Medulla oblongata (tissue), 1 donor: ENCODE measurements around the gene DST.
A peak's percentile ranks its signal among the peaks of the same experiment; 100 is the strongest.
"Not testable (repeated sequence)": the region's sequence is repeated elsewhere in the genome, so short reads cannot be mapped to it uniquely, and the experiment has no call there.

ENCODE experiments used
- DNase-seq: peaks from one replicate; pipeline ENCODE4 v3.0.0-alpha.2; 2015; ENCODE audit errors: extremely low spot score

DST gene

DNA sequence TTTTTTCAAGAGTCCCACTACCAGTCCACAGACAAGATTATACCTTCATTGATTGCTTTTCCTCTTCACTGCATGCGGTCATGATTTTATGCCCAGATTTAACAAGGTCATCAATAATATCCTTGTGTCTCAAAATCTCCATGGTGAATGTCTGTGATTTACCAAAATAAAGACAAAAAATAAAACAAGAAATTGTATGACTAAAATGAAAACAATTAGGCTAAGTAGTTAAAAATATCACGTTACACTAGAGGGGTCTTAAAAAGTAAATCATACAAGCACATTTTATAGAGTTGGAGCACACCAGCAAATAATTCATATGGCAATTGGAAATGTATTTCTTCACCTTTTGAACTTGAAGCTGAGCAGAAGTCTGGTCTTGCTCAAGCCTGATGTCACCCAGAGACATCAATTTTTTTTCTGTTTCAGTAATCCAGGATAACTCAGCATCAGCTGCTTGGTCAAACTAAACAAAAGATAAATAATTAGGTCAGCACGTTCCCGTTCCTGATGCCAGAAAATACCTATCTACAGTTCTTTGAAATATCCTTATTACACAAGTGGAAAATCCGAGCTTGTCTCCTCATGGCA is 125.4 kb downstream of the DST start:
- DNase-seq, result no peak

DNA sequence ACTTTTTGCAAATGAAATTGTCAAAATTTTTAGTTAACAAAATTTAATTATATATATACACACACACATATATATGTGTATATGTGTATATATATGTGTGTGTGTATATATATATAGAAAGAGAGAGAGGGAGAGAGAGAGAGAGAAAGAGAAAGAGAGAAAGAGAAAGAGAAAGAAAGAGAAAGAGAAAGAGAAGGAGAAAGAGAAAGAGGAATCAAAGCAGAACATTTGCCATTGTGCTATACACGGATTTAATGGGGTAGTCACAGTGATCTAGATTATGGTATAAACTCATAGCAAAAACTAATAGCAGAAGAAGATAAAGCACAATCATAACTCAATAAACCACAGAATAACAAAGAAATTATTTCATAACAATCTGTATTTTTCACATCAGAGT is 126.7 kb downstream of the DST start:
- no peak for DNase-seq

DNA sequence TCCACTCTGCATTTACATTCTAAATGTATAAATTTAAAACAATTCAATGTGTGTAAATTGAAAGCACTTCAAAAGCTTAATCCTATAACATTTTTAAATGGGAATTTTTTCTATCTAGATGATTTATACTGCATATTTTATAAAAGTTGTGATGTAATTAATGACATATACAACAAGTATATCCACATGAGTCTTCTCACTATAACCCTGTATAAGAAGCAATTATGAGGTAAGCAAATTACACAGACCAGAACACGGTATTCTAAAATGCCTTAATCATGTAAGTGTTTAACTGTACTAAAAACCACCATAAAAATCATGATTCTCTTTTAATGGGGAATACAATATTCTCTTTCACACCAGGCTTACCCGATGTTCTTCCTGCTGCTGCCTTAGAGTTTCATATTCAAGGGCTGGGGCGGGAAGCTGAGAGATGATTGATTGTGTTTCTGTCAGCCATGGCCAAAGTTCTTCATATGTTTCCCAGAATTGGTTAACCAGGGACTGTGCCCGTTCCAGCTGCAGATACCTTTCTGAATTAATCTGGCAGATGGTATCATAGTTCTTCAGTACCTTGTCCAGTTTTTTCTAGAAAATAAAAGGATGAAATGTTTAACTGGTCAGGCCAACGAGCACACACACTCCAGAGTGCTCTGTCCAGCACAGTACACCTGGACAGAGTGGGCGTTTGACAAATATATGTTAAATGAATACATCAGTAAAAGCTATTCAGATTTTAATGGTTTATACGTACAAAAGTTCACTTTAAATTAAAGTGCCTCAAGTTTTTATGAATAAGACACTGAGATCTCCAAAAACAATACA is 127.4 kb downstream of the DST start:
- no peak for DNase-seq

DNA sequence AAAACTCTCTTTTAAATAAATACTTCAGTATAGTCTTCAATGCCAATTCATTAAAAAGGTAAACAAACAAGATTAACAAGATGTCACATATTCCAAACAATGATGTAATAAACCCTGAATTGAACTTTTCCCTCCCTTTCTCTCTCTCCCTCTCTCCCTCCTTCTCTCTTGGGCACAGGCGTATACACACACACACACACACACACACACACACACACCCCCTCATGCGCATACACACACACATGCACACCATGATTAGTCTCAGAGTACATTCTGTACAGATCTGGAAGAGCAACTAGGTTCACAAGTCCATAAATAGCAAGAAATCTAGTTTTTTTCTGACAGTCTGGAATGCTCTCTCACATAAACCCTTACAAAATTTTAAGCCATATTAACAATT is 128.3 kb downstream of the DST start:
- DNase-seq, result no peak

DNA sequence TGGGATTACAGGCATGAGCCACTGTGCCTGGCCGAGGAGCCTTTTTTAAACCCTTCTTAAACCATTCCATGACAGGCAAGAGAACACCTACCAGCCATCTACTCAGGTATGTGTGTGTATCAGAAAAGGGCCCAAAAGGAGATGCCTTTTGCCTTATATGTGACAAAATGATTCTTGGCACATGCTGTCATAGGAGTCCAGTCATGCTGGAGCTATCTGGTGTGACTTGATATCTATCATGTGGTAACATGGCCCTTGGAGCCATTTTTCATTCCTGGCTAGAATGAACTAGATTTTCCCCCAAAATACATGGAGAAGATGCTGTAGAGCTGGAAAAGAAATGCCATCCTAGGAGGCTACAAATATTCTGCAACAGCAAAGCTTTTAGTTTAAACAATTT is 129.1 kb downstream of the DST start:
- no peak for DNase-seq

DNA sequence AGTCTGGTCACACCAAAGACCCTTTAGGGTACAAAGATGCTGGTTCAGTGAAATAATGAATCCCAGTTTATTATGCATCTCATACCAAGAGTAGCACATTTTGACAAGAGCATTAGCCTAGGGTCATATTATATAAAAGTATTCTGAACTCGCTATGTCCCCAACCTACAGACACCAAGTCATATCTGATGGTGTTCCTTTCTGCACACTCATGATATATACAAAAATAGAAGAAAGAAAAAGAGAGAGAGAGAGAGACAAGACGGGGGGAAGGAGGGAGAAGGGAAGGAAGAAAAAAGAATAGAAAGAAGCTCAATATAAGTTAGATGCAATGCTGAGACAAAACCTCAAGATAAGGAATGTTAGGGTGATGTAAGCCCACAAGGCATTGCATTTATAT is 131.1 kb downstream of the DST start:
- DNase-seq, result no peak

DNA sequence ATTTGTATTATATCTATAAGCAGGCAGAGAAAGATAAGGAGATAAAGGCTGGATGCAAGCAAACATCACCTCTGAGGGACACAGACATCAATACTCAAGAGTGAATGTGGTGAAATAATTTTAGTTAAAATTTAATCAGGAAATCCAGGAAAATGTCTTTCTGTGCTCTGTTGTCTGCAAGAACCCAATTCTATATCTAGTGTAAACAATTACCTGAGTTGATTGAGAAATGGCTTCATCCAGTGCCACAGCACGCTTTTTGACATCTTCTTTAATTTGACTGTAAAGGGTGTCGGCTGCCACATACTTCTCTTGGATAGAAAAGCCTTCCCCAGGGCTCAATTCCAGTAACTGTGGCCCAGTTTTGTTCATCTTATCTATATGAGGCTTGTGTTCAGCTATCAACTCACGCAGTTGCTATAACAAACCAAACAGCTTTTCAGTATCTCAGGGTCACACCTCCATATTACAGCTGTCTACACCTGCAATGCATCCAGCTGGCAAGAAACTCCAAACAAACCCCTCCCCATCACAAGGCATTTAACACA is 131.6 kb downstream of the DST start:
- DNase-seq, result no peak

DNA sequence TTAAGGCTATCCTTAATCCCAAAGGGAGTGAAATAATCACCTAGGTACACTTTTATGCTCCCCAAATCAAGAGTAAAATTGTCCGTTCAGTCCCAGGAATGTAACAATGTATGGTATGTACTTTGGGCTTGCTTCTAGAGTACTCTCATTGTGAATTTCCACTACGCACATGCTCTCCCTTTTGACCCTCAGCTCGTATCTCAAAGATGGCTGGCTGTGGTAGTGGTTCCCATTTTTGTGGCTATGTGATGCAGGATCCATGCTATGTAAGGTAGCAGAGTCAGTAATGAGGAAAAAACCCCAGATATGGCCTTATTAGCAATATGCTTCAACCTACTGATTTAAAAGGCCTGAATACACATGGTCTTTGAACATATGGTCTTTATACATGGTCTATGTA is 133.7 kb downstream of the DST start:
- DNase-seq, result no peak

DNA sequence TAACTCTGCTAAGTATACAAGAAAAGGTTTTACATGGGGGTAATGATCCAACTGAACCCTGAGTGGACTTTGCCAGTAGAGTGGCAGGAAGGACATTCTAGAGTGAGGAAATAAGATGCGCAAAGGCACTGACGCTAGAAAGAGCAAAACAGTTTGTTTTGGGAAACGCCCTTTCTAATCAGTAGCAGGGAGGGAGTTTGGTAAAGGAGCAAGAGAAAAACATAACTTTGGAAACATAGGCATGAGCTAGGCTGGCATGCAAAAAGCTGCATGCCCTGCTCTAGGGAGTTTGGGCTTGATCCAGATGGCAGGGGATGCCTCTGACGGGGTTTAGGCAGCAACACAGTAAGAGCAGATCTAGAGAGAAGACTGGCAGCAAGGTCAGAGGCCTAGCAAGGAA is 135.2 kb downstream of the DST start:
- DNase-seq, result peak; percentile 16

DNA sequence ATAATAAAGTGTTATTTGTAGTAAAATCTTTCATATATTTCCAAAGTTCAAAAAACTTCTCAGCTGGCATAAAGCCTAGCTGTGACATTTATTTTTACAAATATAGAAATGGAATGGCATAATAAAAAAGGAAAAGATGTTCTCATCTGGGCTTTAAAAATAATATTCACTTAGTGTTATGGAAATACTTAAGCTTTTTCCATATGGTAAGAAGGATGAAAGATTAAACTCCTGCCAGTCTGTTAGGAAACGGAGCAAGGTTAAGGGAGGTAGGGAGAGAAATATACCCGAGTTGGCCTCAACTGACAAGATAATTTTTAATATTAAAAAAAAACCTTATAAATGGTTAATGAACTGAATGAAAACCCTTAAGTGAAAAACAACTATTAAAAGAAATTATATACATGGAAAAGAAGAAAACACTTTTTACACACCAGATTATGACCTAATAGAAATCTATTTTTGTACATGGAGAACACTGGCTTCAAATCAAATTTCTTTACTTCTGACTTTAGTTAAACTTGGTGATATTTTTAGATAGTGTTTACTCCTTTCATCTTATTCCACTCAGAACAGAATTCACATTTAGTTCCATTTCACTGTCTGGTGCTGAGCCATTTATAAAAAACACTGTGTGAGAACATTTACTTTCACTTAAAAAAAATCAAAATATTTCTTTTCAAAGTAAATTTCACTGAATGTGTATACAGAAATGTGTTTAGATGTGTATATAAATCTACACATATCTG is 137.0 kb downstream of the DST start:
- DNase-seq, result no peak

DNA sequence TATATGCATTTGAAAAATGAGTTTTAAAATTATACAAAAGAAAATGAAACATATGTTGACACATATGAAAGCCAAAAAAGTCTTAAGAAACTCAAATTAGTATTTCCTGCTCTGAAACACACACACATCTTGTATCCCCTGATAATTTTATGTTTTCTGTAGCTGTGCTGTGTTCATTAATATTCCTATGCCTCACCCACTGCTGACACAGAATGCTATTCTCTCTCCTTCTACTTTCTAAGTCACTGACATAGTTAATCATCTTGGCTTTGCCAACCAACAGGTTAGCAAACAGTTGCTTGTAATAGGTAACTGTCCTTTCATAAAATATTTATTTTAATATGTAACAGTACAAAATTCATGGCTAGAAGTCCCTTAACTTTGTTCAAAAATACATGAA is 140.7 kb downstream of the DST start:
- no peak for DNase-seq

DNA sequence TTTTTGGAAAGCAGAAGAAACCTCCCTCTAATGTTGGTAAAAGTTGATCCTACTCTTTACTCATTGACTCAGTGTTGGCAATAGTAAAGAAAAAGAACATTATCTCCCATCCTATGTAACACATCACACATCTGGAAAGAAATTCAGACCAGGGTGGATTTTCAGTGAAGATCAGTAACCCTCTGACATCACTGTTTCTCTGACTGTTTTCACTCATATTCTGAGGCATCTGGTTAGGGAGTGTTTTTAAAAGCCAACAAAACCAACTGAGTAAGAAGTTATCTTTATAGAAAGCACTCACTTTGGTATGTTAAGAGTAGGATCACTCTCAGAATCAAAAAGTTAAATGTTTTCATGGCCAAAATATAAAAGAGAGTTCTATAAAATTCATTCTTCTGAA is 143.6 kb downstream of the DST start:
- no peak for DNase-seq

DNA sequence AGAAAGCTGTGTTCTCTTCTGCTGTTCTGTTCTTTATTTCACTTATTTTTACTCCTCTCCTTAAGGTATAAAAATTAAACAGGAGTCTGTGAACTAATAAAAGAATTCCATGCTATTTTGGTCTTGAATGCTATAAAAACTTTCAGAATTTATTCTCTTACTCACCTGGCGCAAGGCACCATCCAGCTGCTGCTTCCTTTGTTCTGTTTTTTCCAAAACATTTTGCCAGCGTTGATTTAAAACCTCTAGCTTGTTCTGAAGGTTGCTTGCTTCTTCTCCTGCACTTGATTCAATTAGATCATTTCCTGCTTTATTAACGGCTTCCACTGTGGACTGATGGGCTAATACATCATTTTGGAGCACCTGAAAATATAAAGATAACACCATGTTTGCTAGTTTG is 145.0 kb downstream of the DST start:
- no peak for DNase-seq

DNA sequence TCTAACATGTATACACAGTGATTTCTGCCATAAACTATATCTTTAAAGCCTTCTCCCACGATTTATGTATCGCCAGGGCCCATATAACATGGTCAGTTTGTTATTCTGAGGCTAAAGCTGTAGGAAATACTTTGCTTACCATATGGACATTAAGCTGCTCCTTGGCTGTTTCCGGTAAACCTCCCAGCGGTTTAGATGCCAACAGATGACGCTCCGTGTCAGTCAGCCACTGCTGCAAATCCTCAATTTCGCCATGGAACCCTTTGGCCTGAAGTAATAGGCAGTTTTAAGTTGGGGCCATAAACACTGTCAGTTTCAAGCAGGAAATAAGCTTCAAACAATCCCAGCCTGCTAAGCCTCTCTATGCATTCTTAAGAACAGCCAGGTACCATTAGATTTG is 145.4 kb downstream of the DST start:
- no peak for DNase-seq

DNA sequence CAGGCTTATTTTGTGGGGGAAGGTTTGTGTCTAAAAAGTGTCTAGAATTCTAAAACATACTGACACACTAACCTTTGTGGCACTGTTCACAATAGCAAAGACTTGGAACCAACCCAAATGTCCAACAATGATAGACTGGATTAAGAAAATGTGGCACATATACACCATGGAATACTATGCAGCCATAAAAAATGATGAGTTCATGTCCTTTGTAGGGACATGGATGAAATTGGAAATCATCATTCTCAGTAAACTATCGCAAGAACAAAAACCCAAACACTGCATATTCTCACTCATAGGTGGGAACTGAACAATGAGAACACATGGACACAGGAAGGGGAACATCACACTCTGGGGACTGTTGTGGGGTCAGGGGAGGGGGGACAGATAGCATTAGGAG is 146.0 kb downstream of the DST start:
- not testable (repeated sequence) for DNase-seq

DNA sequence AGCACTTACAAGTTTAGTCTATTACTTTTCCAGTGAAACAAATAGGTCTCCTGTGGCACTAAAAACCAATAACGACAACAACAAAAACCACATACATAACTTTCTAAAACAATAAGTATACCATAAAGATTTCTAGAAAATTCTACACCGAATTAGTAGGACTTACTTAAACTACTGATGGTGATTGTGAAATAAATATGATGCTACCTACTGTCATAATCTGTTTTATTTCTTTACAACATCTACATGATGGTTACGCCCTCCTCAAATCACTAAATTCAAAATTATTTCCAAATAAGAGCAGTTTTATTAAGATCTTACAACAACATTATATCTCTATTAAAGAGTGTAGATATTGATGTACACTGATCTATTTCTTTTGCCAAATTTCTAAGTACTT is 147.0 kb downstream of the DST start:
- DNase-seq, result no peak

DNA sequence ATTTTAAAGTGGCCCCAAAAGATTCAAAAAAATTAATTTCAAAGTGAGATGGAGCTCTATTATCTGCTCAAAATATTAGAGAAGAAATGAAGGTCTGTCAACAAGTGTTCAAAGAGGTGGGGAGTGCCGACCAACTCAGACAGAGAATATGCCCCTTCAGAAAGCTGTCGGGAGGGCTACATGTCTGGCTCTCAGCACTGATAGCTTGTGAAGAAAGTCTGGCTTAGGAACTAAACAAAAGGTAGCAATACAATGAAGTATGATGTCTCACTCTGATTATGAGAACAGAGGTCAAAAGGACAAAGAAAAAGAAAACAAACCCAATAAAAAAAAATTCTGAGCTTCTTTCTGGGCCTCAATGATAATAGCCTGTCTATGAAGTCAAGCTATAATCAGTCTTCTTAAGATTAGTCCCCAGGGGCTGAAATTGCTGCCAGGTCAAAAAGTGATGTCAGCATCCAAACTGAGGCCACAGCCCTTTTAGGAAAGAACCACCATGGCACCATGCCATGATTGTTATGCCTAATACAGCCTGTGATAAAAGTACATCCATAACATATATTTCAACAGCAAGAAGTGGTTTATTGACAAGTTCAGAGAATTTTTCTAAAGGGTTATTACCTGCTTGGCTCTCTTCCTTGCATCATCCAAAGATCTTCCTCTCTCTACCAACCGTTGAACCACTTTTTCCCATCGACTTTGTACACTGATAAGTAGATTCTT is 150.9 kb downstream of the DST start:
- no peak for DNase-seq

DNA sequence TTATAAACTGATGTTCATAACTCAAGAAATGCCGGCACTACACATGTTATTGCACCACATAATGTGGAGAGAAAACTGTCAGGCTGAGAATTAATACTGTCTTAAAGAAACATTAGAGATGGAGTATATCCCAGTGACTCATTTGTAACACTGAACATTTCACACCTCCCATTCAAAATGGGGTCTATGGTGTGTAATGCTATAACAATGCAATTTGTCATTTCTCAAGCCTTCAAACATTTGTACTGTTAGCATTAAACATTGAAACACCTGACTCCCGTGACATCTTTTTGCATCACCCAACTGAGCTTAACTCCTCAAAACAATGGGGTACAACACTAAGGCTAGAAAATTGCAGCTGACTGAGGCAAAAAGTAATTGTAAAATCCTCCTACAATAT is 151.7 kb downstream of the DST start:
- DNase-seq, result no peak

DNA sequence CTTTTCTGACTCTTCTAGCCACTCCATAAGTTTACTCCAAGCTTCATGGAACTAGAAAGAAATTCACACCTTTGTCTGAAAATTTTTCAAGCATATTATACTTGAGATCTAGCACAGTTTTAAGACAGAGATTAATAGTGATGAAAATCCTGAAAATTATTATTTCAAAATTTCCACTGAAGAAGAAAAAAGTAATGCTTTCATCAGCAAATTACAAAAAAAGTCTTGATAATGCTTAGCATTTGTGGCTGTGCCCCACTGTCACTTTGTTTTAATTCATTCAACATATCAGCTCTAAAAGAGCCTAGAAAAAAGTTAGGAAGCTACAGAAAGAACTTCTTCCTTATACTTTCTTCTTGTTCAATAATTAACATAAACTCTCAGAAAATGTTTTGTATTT is 153.1 kb downstream of the DST start:
- DNase-seq, result no peak

DNA sequence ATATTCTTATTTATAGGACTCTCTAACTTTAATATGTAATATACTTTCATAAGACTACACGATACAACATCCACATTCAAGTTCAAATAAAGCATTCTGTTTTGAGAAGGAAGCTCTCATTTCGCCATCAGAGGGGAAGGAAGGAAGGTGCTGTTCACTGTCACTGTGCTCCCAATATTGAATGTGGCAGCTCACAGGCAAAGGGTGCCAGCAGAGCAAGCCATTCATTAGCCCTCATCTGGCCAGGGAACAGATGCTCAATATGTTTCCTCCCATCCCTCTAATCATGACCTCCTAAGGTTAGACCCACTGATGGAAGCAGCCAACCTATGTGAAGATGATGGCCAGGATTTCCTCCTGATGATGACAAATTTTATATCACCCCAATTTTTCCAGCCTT is 154.4 kb downstream of the DST start:
- no peak for DNase-seq

DNA sequence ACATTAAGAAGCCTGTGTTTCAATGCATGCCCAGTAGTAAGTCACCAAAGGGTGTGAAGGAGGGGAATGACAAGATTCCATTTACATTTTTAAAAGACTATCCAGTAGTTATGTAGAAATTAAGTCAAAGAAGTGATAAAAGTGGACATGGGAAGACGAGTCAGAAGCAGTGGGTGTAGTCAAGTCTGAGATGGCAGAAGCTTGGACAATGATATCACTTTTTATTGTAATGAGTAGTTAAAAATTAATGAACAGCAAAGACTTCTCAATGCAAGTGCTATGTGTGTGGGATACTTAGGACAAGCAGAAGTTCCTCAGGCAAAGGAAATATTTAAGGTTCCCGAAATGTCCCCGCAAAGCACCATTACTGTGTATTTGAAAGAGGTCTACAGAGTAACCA is 156.0 kb downstream of the DST start:
- no peak for DNase-seq

DNA sequence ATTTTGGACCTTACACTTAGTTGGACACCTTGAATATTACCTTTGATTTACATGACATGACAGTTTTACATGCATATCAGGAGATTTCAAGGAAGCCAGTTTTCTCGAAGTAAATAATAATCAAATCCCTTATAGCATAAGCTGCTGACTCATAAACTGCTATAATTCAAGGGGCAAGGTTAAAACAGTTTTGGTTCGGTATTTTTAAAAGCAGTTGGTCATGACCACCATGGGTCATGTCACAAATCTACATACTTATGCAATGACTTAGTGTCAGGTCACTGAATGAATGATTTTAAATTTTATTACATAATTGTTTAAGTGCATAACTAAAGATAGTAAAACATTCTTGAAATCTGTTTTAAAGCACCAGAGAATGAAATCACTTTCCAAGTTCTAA is 158.0 kb downstream of the DST start:
- no peak for DNase-seq
